Measurements from ENCODE around the gene RFC1. TPM values are rescaled to one million over a fixed set of nuclear protein-coding genes. Genes with fewer than 3 reads are reported as not detected.

Gene RFC1
- total and polyA plus RNA-seq, 2 donors (not counting 3 experiments of a cell fraction or from before 2014, with no cell fraction given) = 12.9 to 57.1 TPM

- H2AFZ ChIP-seq (ENCODE audit: low read depth, low read length) = no peak overlapping the region
- H3K9ac ChIP-seq (replicated peaks; ENCODE audit: extremely low read depth, insufficient read depth, low read length) = no peak overlapping the region
- H3K27ac ChIP-seq (ENCODE audit: insufficient read depth, low read depth, low read length) = no peak overlapping the region
- H3K9me3 ChIP-seq (replicated peaks; ENCODE audit: control insufficient read depth, insufficient read depth, low read length) = no peaks in the 10 kb centered on the region
- H4K20me1 ChIP-seq (replicated peaks; ENCODE audit: control insufficient read depth, extremely low read depth, insufficient read depth, low read length) = no peaks in the 10 kb centered on the region
- peaks cover 1% of the 10 kb centered on the region for H3K4me1 ChIP-seq (ENCODE audit: control insufficient read depth, extremely low read depth, insufficient read depth, low read length)
- ChIA-PET CTCF (no interaction called here), POLR2A (interaction anchor here (0.6 kb wide), 1 partner anchor 30 kb away, joined by 4 read pairs; no protein-coding TSS in a partner anchor)
- FAIRE-seq = no peak
- DNase-seq (ENCODE audit: low read depth, low spot score) = no peak
- no peak overlapping the region for H3K4me2 ChIP-seq (ENCODE audit: insufficient read depth, low read length)
- H3K9me1 ChIP-seq (replicated peaks; ENCODE audit: control insufficient read depth, extremely low read depth, insufficient read depth, low read length) = no peaks in the 10 kb centered on the region
- dilution Hi-C loops (cut with MboI; ENCODE audit: extremely low pct_ligation_motif_present, low sequenced_read_pairs) = no loop called here
- H3K36me3 ChIP-seq (ENCODE audit: control insufficient read depth in 2 of 2, extremely low read depth in 1 of 2, insufficient read depth in 2 of 2, low read length in 2 of 2) = peaks cover 0 to 10% of the 10 kb centered on the region in 2 experiments
- intact Hi-C loops (cut with micrococcal nuclease) = no loop called here
- H3K4me3 ChIP-seq (replicated peaks in 1 of 3; ENCODE audit: insufficient read depth in 1 of 3, low read depth in 1 of 3, low read length in 3 of 3) = no peak overlapping the region
- TF ChIP-seq EZH2 (IDR thresholded peaks at IDR 0.05; ENCODE audit: borderline replicate concordance, low read depth, low read length, severe bottlenecking) (no peak), FOS (IDR thresholded peaks at IDR 0.05; ENCODE audit: borderline replicate concordance, insufficient read depth, low read length) (no peak), POLR2A (IDR thresholded peaks at IDR 0.05; ENCODE audit: low read depth, low read length) (no peak), JUN (IDR thresholded peaks at IDR 0.05; ENCODE audit: borderline replicate concordance, insufficient read depth, insufficient read length, low read depth) (no peak), GATA2 (IDR thresholded peaks at IDR 0.05; ENCODE audit: insufficient read depth, insufficient read length, low read depth, low read length) (no peak), MYC (IDR thresholded peaks at IDR 0.05; ENCODE audit: low read depth, low read length) (no peak), POLR2AphosphoS5 (IDR thresholded peaks at IDR 0.05; ENCODE audit: insufficient read depth, low read depth, low read length) (no peak), MAX (IDR thresholded peaks at IDR 0.05; ENCODE audit: insufficient read depth, insufficient read length) (no peak)
- TF ChIP-seq, protein P1, sequence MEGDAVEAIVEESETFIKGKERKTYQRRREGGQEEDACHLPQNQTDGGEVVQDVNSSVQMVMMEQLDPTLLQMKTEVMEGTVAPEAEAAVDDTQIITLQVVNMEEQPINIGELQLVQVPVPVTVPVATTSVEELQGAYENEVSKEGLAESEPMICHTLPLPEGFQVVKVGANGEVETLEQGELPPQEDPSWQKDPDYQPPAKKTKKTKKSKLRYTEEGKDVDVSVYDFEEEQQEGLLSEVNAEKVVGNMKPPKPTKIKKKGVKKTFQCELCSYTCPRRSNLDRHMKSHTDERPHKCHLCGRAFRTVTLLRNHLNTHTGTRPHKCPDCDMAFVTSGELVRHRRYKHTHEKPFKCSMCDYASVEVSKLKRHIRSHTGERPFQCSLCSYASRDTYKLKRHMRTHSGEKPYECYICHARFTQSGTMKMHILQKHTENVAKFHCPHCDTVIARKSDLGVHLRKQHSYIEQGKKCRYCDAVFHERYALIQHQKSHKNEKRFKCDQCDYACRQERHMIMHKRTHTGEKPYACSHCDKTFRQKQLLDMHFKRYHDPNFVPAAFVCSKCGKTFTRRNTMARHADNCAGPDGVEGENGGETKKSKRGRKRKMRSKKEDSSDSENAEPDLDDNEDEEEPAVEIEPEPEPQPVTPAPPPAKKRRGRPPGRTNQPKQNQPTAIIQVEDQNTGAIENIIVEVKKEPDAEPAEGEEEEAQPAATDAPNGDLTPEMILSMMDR (IDR thresholded peaks at IDR 0.05; ENCODE audit: extremely low read depth in 1 of 2, insufficient read depth in 1 of 2, low read depth in 1 of 2, low read length in 2 of 2) = no peak
- no peaks in the 10 kb centered on the region for H3K27me3 ChIP-seq (ENCODE audit: control insufficient read depth in 2 of 2, insufficient read depth in 2 of 2, low read length in 2 of 2)
- no TSS peak for BruUV-seq (replicated peaks)
- peaks cover 12% of the 10 kb centered on the region for H3K79me2 ChIP-seq (ENCODE audit: control insufficient read depth, insufficient read depth, low read length)
These were observed 41.1 kb downstream of the RFC1 start for GRCh38 chr4:39324897-39325613.

Measured in endothelial cell of umbilical vein (primary cell).